Right cardiac atrium (tissue), 5 donors: Measurements from ENCODE around the gene EGFL8. TPM values are rescaled to one million over a fixed set of nuclear protein-coding genes. Genes with fewer than 3 reads are reported as not detected.

Source experiments
- ATAC-seq, 2 donors: fragments of 200-7000 bp; cut with Tn5 transposase; one replicate each; pipeline versions ENCODE4 v1.8.0 to v1.9.1; 2020; ENCODE audit warnings: moderate library complexity in 2 of 2, mild to moderate bottlenecking in 1 of 2
- DNase-seq, 3 donors: peaks; one replicate each; pipeline ENCODE4 v3.0.0-alpha.2; 2020
- H3K27ac ChIP-seq: one replicate; pipeline ENCODE4 v1.5.1; 2013; ENCODE audit warnings: mild to moderate bottlenecking, low read length, control low read depth, moderate library complexity
- H3K27me3 ChIP-seq: one replicate; pipeline ENCODE4 v1.6.1; 2013; ENCODE audit not compliant: control insufficient read depth, insufficient read depth
- H3K4me1 ChIP-seq: one replicate; pipeline ENCODE4 v1.6.1; 2013; ENCODE audit warnings: low read length; ENCODE audit not compliant: control insufficient read depth, insufficient read depth
- H3K4me3 ChIP-seq: one replicate; pipeline ENCODE4 v1.5.1; 2013; ENCODE audit warnings: low read length, control low read depth
- H3K9me3 ChIP-seq: one replicate; pipeline ENCODE4 v1.6.1; 2013; ENCODE audit warnings: low read length; ENCODE audit not compliant: control insufficient read depth
- WGBS: extraction: QIAGEN DNeasy Blood & Tissue Kit; methylation state at CpG from one replicate; pipeline ENCODE4 v1.1.7; 2013; 5-methylcytosine and 5-hydroxymethylcytosine counted together
- intact Hi-C, 4 donors: fragments of 100-400 bp; cut with DNase I; formaldehyde crosslinking; loops; one replicate each; pipeline versions ENCODE4 v1.11.0 to v1.14.0; 2022 to 2023
- long read RNA-seq, 4 donors: library from polyadenylated mRNA; unstranded; transcript quantifications; one replicate each; pipeline ENCODE4 v2.0.0, GENCODE V29; 2020 to 2021
- polyA plus RNA-seq: library from polyadenylated mRNA; stranded (reverse); fragments of 200-250 nt; gene quantifications from one replicate; pipeline ENCODE4 v1.2.3, GENCODE V29; 2013
- total RNA-seq, 4 donors: library from RNA; stranded (reverse); fragmentation: NEBNext Ultra II Directional; extraction: Animal tissue kit (Norgen Biotek cat#: 25700); gene quantifications; one replicate each; pipeline ENCODE4 v1.2.1, GENCODE V29; 2021
- donor health status: healthy with polysubstance abuse.
- donor health status: DM: no; HTN: yes; CAD: no.
- donor health status: DM: no; HTN: no; CAD: no.
- donor health status: DM: no; HTN: yes; CAD: no; lungs with severe emphysema.
- donor health status: DM: yes; HTN: yes; CAD: no.

EGFL8 gene
- total RNA-seq (10 to 100 TPM in 3 of 4 donors, 1 to 10 TPM in 1; 8.4 to 16.9 (median 12.9) TPM), polyA plus RNA-seq (12.6 TPM)
- long read RNA-seq, donor 1, partial matches to known transcripts, result 0 of 1 reads
- long read RNA-seq, donor 1, other reads (novel, unspliced or antisense), result 0 of 1 reads
- long read RNA-seq, donor 2, partial matches to known transcripts, result 2 of 2 reads
- long read RNA-seq, donor 2, other reads (novel, unspliced or antisense), result 0 of 2 reads
- long read RNA-seq, donor 3, partial matches to known transcripts, result 0 of 7 reads
- long read RNA-seq, donor 3, other reads (novel, unspliced or antisense), result 2 of 7 reads
- long read RNA-seq, donor 4, partial matches to known transcripts, result 0 of 6 reads
- long read RNA-seq, donor 4, other reads (novel, unspliced or antisense), result 2 of 6 reads

DNA sequence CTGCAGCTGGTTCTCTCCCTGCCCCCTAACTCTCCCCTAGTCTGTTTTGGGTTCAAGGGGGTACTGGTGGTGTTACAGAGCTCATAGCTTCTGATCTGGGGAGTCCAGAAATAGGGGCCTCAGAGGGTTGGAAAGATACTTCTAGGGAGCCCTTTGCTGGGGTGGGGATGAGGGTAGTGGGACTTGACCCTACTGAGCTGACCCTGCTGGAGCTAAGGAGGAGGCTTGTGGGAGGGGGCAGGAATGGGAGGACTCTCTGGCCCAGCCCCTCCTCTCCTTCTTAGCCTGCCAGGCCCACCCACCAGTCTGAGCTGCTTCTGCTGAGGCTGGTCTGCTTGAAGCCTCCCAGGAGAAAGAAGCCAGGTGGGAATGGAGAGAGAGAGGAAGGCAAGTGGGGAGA, at the start of gene EGFL8:
TSS of gene EGFL8 (plus strand) at position 301 of the 400 bp plus-strand sequence. CDS start 1,571 bp downstream, outside the sequence.
- intact Hi-C loops, result no loop called here
- no peak within 1 kb of the TSS for H3K27ac ChIP-seq
- H3K4me1 ChIP-seq, result no peaks in the 10 kb centered on the region
- DNase-seq (no peak), ATAC-seq (no peak)
- H3K27me3 ChIP-seq, result no peaks in the 10 kb centered on the region
- H3K4me3 ChIP-seq, result no peak within 1 kb of the TSS
- no peaks in the 10 kb centered on the region for H3K9me3 ChIP-seq

- Histone ChIP-seq H3K4me1 (peaks cover 24% of the 10 kb centered on the region), H3K27ac (peak overlapping the region; percentile 49), H3K27me3 (no peaks in the 10 kb centered on the region), H3K9me3 (no peaks in the 10 kb centered on the region), H3K4me3 (no peak overlapping the region)
- ATAC-seq, result no peak
- intact Hi-C loops, result no loop called here
- WGBS, result 66% methylated on average over 8 of the region's 8 CpGs
- DNase-seq, result peak in 1 of 3 donors; percentile 53
Measured at GRCh38 chr6:32114796-32115195, 49.6 kb upstream of the EGFL8 start.

- Histone ChIP-seq H3K27ac (no peak overlapping the region), H3K4me3 (no peak overlapping the region), H3K4me1 (peaks cover 22% of the 10 kb centered on the region), H3K27me3 (no peaks in the 10 kb centered on the region), H3K9me3 (no peaks in the 10 kb centered on the region)
- WGBS, result 82% methylated on average over 6 of the region's 6 CpGs
- ATAC-seq (no peak), DNase-seq (peak in 1 of 3 donors; percentile 52)
- intact Hi-C loops, result no loop called here
Measured at GRCh38 chr6:32115623-32116022, 48.8 kb upstream of the EGFL8 start.

- 80% methylated on average over 7 of the region's 7 CpGs for WGBS
- Histone ChIP-seq H3K4me1 (peaks cover 13% of the 10 kb centered on the region), H3K27ac (no peak overlapping the region), H3K27me3 (no peaks in the 10 kb centered on the region), H3K4me3 (no peak overlapping the region), H3K9me3 (no peaks in the 10 kb centered on the region)
- no peak for DNase-seq
- ATAC-seq, result no peak
- intact Hi-C loops, result no loop called here
Measured at GRCh38 chr6:32116674-32117073, 47.7 kb upstream of the EGFL8 start.

DNA sequence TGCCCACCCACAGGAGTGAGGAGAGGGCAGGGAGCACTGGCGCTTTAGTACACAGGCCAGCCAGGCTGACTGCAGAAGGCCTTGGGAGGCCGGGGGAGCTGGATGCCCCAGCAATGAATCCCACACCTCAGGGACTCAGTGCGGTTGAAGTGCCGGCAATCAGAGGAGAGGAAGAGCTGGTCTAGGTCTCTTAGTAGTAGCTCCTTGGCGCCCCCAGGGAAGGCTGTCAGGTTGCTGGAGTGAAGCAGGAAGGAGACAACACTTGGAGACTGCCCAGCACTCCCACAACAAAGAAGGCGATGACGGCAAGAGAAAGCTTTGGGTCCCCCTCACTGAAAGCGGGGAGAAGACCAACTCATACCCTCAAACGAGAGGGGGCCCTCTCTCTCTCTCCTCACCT, 46.9 kb upstream of the EGFL8 start:
- no peaks in the 10 kb centered on the region for H3K27me3 ChIP-seq
- 79% methylated on average over 9 of the region's 9 CpGs for WGBS
- ATAC-seq, result no peak
- H3K4me1 ChIP-seq, result peaks cover 9% of the 10 kb centered on the region
- intact Hi-C loops, result no loop called here
- no peak overlapping the region for H3K4me3 ChIP-seq
- H3K27ac ChIP-seq, result no peak overlapping the region
- no peaks in the 10 kb centered on the region for H3K9me3 ChIP-seq
- DNase-seq, result peak in 1 of 3 donors; percentile 47

- ATAC-seq (peak; percentile 74 to 76), DNase-seq (peak; percentile 88 to 95 (median 94))
- H3K27ac ChIP-seq, result no peak overlapping the region
- intact Hi-C loops, result no loop called here
- H3K9me3 ChIP-seq, result no peaks in the 10 kb centered on the region
- 18% methylated on average over 17 of the region's 17 CpGs for WGBS
- no peaks in the 10 kb centered on the region for H3K4me1 ChIP-seq
- no peaks in the 10 kb centered on the region for H3K27me3 ChIP-seq
- no peak overlapping the region for H3K4me3 ChIP-seq
Measured at GRCh38 chr6:32118782-32119628, 45.4 kb upstream of the EGFL8 start.

GRCh38 chr6:32120573-32121059, 43.8 kb upstream of the EGFL8 start:
- no peak overlapping the region for H3K4me3 ChIP-seq
- H3K9me3 ChIP-seq, result no peaks in the 10 kb centered on the region
- no peak overlapping the region for H3K27ac ChIP-seq
- no peak for DNase-seq
- intact Hi-C loops, result loop anchor here in 1 of 4 donors (10.0 kb wide), 1 partner anchor 54 kb away; the partner anchor contains the start of genes AGPAT1 and RNF5
- no peaks in the 10 kb centered on the region for H3K27me3 ChIP-seq
- no peaks in the 10 kb centered on the region for H3K4me1 ChIP-seq
- 96% methylated on average over 12 of the region's 12 CpGs for WGBS
- ATAC-seq, result no peak

- intact Hi-C loops, result loop anchor here in 1 of 4 donors (10.0 kb wide), 1 partner anchor 51 kb away; the partner anchor contains the start of genes AGPAT1 and RNF5
- H3K27ac ChIP-seq, result no peak overlapping the region
- H3K4me3 ChIP-seq, result no peak overlapping the region
- ATAC-seq (no peak), DNase-seq (no peak)
- H3K9me3 ChIP-seq, result no peaks in the 10 kb centered on the region
- WGBS, result 84% methylated on average over 4 of the region's 4 CpGs
- H3K4me1 ChIP-seq, result peaks cover 12% of the 10 kb centered on the region
- H3K27me3 ChIP-seq, result no peaks in the 10 kb centered on the region
Measured at GRCh38 chr6:32123681-32124080, 40.7 kb upstream of the EGFL8 start.

GRCh38 chr6:32126880-32127279, 37.5 kb upstream of the EGFL8 start:
- no peak for DNase-seq
- Histone ChIP-seq H3K4me1 (peaks cover 21% of the 10 kb centered on the region), H3K9me3 (no peaks in the 10 kb centered on the region), H3K27me3 (no peaks in the 10 kb centered on the region), H3K27ac (no peak overlapping the region), H3K4me3 (peak overlapping the region; percentile 98)
- no peak for ATAC-seq
- WGBS, result 63% methylated on average over 8 of the region's 8 CpGs
- intact Hi-C loops, result loop anchor here in 2 of 4 donors (5.0 to 10.0 kb wide), 2 partner anchors 48 to 70 kb away; partner anchors contain the start of genes AGPAT1 (in 1 of the 2) and RNF5 (in 1 of the 2)

DNA sequence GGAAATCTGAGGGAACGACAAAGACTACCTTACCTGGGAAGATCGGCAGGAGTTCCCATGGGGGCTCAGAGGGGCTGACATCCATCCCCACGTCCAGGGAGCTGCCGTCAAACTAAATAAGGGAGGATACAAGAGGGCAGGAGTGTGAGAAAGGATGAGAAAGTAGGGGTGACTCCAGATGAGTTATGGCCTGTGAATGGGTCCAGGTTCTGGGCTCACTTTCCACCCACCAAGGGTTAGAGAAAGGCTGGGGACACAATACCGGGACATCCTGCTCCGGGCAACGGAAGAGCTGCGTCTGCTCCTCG, 37.0 kb upstream of the EGFL8 start:
- WGBS, result 5% methylated on average over 9 of the region's 9 CpGs
- Histone ChIP-seq H3K9me3 (no peaks in the 10 kb centered on the region), H3K27ac (peak overlapping the region; percentile 97), H3K4me3 (peak overlapping the region; percentile 98), H3K4me1 (peaks cover 21% of the 10 kb centered on the region), H3K27me3 (no peaks in the 10 kb centered on the region)
- intact Hi-C loops, result loop anchor here in 2 of 4 donors (5.0 to 10.0 kb wide), 2 partner anchors 47 to 70 kb away; partner anchors contain the start of genes AGPAT1 (in 1 of the 2) and RNF5 (in 1 of the 2)
- ATAC-seq, result no peak
- no peak for DNase-seq
